Loucy (cell line): ENCODE results near the gene CCDC112.

ENCODE experiments used
- EZH2phosphoT487 ChIP-seq: fragments of 200-600 bp; IDR thresholded peaks from 2 replicates; pipeline ENCODE4 v1.6.1; 2018; ENCODE audit warnings: antibody characterized with exemption, mild to moderate bottlenecking, moderate library complexity, borderline replicate concordance
- TF ChIP-seq, protein P1 (sequence below): fragments of 200-600 bp; sonication (generic); conservative IDR thresholded peaks from 2 replicates; pipeline ENCODE4 v1.5.1; 2014; ENCODE audit warnings: mild to moderate bottlenecking, antibody characterized with exemption, low read length

DNA sequence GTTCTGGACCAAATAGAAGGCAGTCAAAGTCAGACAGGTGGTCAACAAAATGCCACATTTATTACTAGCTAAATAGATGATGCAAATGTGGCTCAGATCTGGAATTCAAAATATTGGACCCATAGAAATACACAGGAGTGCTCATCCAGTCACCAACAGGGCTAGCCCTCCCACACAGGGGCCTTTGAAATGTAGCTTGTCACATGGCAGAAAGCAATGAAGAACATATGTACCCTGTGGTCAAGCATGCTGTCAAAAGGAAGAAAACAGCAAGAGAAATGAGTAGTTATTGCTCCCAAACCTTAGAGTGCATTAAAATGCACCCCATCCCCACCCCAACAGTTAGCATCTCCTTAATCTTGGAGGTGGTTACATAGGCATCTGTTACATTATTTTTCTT lies 20.9 kb upstream of the CCDC112 start:
- TF ChIP-seq, protein P1, sequence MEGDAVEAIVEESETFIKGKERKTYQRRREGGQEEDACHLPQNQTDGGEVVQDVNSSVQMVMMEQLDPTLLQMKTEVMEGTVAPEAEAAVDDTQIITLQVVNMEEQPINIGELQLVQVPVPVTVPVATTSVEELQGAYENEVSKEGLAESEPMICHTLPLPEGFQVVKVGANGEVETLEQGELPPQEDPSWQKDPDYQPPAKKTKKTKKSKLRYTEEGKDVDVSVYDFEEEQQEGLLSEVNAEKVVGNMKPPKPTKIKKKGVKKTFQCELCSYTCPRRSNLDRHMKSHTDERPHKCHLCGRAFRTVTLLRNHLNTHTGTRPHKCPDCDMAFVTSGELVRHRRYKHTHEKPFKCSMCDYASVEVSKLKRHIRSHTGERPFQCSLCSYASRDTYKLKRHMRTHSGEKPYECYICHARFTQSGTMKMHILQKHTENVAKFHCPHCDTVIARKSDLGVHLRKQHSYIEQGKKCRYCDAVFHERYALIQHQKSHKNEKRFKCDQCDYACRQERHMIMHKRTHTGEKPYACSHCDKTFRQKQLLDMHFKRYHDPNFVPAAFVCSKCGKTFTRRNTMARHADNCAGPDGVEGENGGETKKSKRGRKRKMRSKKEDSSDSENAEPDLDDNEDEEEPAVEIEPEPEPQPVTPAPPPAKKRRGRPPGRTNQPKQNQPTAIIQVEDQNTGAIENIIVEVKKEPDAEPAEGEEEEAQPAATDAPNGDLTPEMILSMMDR, result no peak
- TF ChIP-seq EZH2phosphoT487, result no peak
